Thymus (tissue), 14 donors: ENCODE results near the gene ARHGAP36. TPM values are rescaled to one million over a fixed set of nuclear protein-coding genes. Genes with fewer than 3 reads are reported as not detected.

Experiments used
- DNase-seq, 9 donors: peaks; one replicate each; pipeline ENCODE4 v3.0.0-alpha.2; 2013; ENCODE audit warnings: low spot score in 9 of 9, low read depth in 6 of 9, missing footprints in 1 of 9
- H3K27ac ChIP-seq, 2 donors: one replicate each; pipeline ENCODE4 v1.5.1; 2013; ENCODE audit warnings: control low read depth in 1 of 2, low read depth in 1 of 2, low read length in 1 of 2, mild to moderate bottlenecking in 1 of 2, moderate library complexity in 1 of 2
- H3K27me3 ChIP-seq, 2 donors: one replicate each; pipeline ENCODE4 v1.5.1; 2013; ENCODE audit warnings: low read length in 1 of 2; ENCODE audit not compliant: control insufficient read depth in 2 of 2, insufficient read depth in 1 of 2
- H3K36me3 ChIP-seq, 2 donors: one replicate each; pipeline ENCODE4 v1.5.1; 2013; ENCODE audit warnings: low read length in 1 of 2, mild to moderate bottlenecking in 1 of 2, moderate library complexity in 1 of 2; ENCODE audit not compliant: control insufficient read depth in 2 of 2, insufficient read depth in 2 of 2
- H3K4me1 ChIP-seq, 2 donors: one replicate each; pipeline ENCODE4 v1.5.1; 2013; ENCODE audit warnings: low read length in 2 of 2; ENCODE audit not compliant: control insufficient read depth in 2 of 2, insufficient read depth in 2 of 2
- H3K4me3 ChIP-seq, 2 donors: one replicate each; pipeline ENCODE4 v1.5.1; 2013; ENCODE audit warnings: low read length in 2 of 2, control low read depth in 1 of 2, mild to moderate bottlenecking in 1 of 2
- H3K9me3 ChIP-seq, 2 donors: one replicate each; pipeline ENCODE4 v1.5.1; 2013; ENCODE audit warnings: low read length in 1 of 2, mild to moderate bottlenecking in 1 of 2; ENCODE audit not compliant: control insufficient read depth in 2 of 2, insufficient read depth in 1 of 2
- WGBS: extraction: QIAGEN DNeasy Blood & Tissue Kit; methylation state at CpG from one replicate; pipeline ENCODE4 v1.1.7; 2013; 5-methylcytosine and 5-hydroxymethylcytosine counted together
- long read RNA-seq, 10 donors: transcript quantifications; one replicate each; lab custom pipeline, GENCODE V29; 2026
- polyA plus RNA-seq: library from polyadenylated mRNA; stranded (reverse); fragments of 200-250 nt; gene quantifications from one replicate; pipeline ENCODE4 v1.2.3, GENCODE V29; 2013
- total RNA-seq: library from RNA; stranded (reverse); fragments of 120-200 nt; gene quantifications from one replicate; pipeline ENCODE4 v1.2.4, GENCODE V29; 2013
- donor health status: healthy.

ARHGAP36 gene
- total RNA-seq: 1.7 TPM
- polyA plus RNA-seq: 2.8 TPM
- long read RNA-seq, donor 1: 0 reads
- long read RNA-seq, donor 2: 0 reads
- long read RNA-seq, donor 3: 0 reads
- long read RNA-seq, donor 4: 0 reads
- long read RNA-seq, donor 5: 0 reads
- long read RNA-seq, donor 6: 0 reads
- long read RNA-seq, donor 7: 0 reads
- long read RNA-seq, donor 8: 0 reads
- long read RNA-seq, donor 9: 0 reads
- long read RNA-seq, donor 10: 0 reads

DNA sequence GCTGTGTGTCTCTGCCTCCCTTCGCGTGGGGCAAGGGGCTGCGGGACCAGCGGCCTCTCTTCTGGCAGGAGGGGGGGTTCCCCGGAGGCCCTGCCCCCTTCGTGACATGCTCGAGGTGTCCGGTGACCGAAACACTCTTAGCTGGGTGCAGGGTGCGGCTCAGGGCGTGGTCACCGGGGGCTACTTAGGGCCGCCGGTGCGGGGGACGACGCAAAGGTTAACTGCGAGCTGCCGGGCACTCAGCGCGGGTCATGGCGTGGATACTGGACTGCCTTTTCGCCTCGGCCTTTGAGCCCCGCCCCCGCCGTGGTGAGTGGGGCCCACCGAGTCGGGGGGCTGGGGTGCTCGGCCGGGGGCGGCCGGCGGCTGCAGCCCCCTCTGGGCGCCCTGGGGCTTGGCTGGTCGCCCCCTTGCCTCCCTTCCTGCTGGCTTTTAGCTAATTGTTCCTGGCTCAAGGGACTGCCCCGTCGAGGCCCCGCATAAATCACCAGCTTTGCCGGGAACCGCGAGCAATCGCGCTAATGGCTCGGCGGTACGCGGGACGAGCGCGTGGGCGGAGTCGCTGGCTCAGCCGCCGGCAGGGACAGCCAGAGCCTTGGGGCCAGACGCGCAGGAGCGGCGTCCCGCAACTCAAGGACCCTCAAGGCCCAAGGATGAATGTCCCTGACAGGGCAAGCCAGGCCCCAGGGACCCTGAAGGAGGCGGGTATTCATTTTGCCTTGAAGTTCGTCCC, at the start of gene ARHGAP36:
Gene ARHGAP36 (plus strand): TSS at position 211 of the 733 bp plus-strand sequence. CDS start 23,320 bp downstream, outside the sequence.
- Histone ChIP-seq H3K27ac (no peak within 1 kb of the TSS), H3K27me3 (peaks cover 2 to 35% of the 10 kb centered on the region in 2 donors), H3K4me3 (no peak within 1 kb of the TSS), H3K9me3 (no peaks in the 10 kb centered on the region), H3K4me1 (no peaks in the 10 kb centered on the region), H3K36me3 (no peaks in the 10 kb centered on the region)
- no peak for DNase-seq
- 8% methylated on average over 62 of the region's 62 CpGs for WGBS

DNA sequence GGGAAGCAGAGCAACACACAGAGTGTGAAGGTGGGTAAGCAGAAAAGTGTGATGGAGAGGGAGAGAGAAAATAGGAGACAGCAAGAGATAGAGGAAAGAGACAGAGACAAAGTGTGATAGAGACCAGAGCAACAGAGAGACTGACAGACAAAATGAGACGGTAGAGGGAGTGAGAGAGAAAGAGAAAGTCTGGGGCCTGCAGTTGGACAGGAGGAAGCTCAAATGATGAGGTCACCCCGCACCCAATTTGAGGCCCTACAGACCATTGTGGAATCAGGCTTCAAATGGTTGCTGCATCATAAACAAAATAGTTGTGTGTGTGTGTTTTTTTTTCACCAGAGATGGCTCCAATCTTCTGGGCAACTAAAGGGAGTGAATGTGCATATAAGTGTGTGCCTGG, 48.0 kb upstream of the ARHGAP36 start:
- 74% methylated on average over 2 of the region's 2 CpGs for WGBS
- no peaks in the 10 kb centered on the region for H3K9me3 ChIP-seq
- H3K4me3 ChIP-seq: no peak overlapping the region
- H3K27ac ChIP-seq: no peak overlapping the region
- H3K4me1 ChIP-seq: no peaks in the 10 kb centered on the region
- no peak for DNase-seq
- H3K27me3 ChIP-seq: no peaks in the 10 kb centered on the region
- H3K36me3 ChIP-seq: no peaks in the 10 kb centered on the region

- WGBS: 90% methylated on average over 3 of the region's 3 CpGs
- no peaks in the 10 kb centered on the region for H3K27me3 ChIP-seq
- H3K27ac ChIP-seq: no peak overlapping the region
These were observed 32.8 kb upstream of the ARHGAP36 start for GRCh38 chrX:131025336-131025735.

GRCh38 chrX:131032354-131033230, 25.6 kb upstream of the ARHGAP36 start:
- Histone ChIP-seq H3K36me3 (no peaks in the 10 kb centered on the region), H3K27me3 (no peaks in the 10 kb centered on the region), H3K4me3 (no peak overlapping the region), H3K27ac (no peak overlapping the region), H3K9me3 (no peaks in the 10 kb centered on the region), H3K4me1 (no peaks in the 10 kb centered on the region)
- DNase-seq: no peak
- WGBS: 89% methylated on average over 2 of the region's 2 CpGs

More at GRCh38 chrX:131025336-131025735, 32.8 kb upstream of the ARHGAP36 start:
- no peaks in the 10 kb centered on the region for H3K4me1 ChIP-seq
- no peak for DNase-seq
- H3K4me3 ChIP-seq: no peak overlapping the region
- H3K36me3 ChIP-seq: no peaks in the 10 kb centered on the region
- no peaks in the 10 kb centered on the region for H3K9me3 ChIP-seq

DNA sequence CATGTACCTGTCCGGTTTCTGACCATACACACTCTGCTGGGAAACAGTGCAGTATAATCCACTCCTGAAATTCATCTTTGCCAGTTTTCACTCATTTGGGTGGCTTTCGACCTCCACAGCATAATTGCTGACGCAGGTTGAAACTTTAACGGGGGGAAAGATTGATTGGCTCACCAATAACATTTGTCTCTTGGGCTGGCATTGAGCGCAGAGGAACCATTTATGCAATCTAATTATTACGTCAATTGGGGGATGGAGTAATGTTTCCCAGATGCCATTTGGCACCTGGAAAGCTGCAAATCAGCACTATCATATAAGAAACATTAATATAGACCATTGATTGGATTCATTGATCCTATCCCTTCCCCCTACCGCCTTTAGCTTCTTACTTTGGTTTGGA, 24.1 kb upstream of the ARHGAP36 start:
- no peaks in the 10 kb centered on the region for H3K27me3 ChIP-seq
- no peaks in the 10 kb centered on the region for H3K4me1 ChIP-seq
- no peaks in the 10 kb centered on the region for H3K9me3 ChIP-seq
- no peak overlapping the region for H3K4me3 ChIP-seq
- WGBS: 93% methylated on average over 7 of the region's 7 CpGs
- no peak for DNase-seq
- H3K27ac ChIP-seq: no peak overlapping the region
- no peaks in the 10 kb centered on the region for H3K36me3 ChIP-seq

DNA sequence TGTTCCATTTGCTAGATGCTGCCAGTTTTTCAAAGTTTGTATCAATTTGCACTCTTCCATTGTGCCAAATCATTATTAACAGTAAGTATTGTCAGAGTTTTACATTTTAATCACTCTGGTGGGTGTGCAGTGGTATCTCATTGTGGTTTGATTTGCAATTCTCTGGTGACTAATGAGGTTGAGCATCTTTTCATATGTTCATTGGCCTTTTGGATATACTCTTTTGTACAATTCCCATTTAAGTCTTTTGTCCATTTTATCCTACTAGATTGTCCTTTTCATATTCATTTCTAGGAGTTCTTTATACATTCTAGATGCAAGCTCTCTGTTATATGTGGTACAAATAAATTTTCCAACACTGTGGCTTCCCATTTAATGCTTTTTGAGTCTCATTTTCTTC, 17.4 kb upstream of the ARHGAP36 start:
- H3K27ac ChIP-seq: no peak overlapping the region
- no peaks in the 10 kb centered on the region for H3K4me1 ChIP-seq
- no peaks in the 10 kb centered on the region for H3K27me3 ChIP-seq

GRCh38 chrX:131041667-131042066, 16.5 kb upstream of the ARHGAP36 start:
- WGBS: 93% methylated on average over 6 of the region's 6 CpGs
- no peak overlapping the region for H3K27ac ChIP-seq
- H3K4me1 ChIP-seq: no peaks in the 10 kb centered on the region
- H3K4me3 ChIP-seq: no peak overlapping the region
- H3K36me3 ChIP-seq: no peaks in the 10 kb centered on the region
- H3K9me3 ChIP-seq: no peaks in the 10 kb centered on the region
- H3K27me3 ChIP-seq: peaks cover 0 to 1% of the 10 kb centered on the region in 2 donors
- DNase-seq: no peak

More for the DNA sequence above, 17.4 kb upstream of the ARHGAP36 start:
- H3K36me3 ChIP-seq: no peaks in the 10 kb centered on the region
- H3K9me3 ChIP-seq: no peaks in the 10 kb centered on the region
- H3K4me3 ChIP-seq: no peak overlapping the region
- no peak for DNase-seq

DNA sequence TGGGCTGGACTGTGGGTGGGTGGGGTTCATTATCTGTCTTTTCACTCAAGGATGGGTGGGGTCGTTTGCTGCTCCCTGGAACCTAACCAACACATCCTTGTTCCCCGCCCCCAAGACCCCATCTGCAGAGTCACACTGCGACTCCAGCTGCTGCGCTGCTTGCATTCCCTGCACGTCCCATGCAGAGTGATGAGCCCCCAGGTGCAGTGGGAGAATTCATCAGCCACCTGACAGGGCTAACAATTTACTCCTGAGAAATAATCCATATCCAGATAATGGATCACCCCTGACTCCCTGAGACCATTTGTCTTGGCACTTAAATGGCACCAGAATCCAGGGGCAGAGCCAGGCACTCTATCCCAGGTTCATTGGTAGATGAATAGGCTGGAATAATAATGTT, 12.4 kb upstream of the ARHGAP36 start:
- WGBS: 60% methylated on average over 5 of the region's 5 CpGs
- no peak overlapping the region for H3K4me3 ChIP-seq
- H3K4me1 ChIP-seq: no peaks in the 10 kb centered on the region
- peaks cover 0 to 2% of the 10 kb centered on the region in 2 donors for H3K27me3 ChIP-seq
- no peak overlapping the region for H3K27ac ChIP-seq
- no peaks in the 10 kb centered on the region for H3K36me3 ChIP-seq
- DNase-seq: no peak
- H3K9me3 ChIP-seq: no peaks in the 10 kb centered on the region

DNA sequence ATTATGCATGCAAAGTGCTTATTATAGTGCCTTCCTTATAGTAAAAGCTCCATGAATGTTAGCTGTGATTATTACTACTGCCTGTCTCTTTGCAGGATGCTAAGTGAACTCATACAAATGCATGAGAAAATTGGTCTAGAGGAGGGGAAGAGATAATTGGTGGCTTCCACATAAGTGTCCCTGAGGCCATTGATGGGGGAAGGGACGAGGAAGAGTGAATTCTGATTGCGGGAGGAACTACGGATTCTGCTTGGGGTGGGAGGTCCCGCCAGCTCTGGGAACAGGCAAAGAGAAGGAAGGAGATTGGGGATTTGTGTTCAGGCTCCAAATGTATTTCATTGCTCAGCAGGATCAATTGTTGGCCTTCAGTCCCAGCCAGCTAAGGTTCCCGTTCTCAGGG, 11.6 kb upstream of the ARHGAP36 start:
- Histone ChIP-seq H3K27ac (no peak overlapping the region), H3K4me1 (no peaks in the 10 kb centered on the region), H3K4me3 (no peak overlapping the region), H3K9me3 (no peaks in the 10 kb centered on the region), H3K36me3 (no peaks in the 10 kb centered on the region), H3K27me3 (peaks cover 0 to 2% of the 10 kb centered on the region in 2 donors)
- no peak for DNase-seq
- WGBS: 44% methylated on average over 5 of the region's 5 CpGs
